Tibial nerve (tissue), 4 donors: ENCODE results near the gene RB1.

Source experiments
- EP300 ChIP-seq, 2 donors: sonication (generic); formaldehyde crosslinking; IDR thresholded peaks; one replicate each; pipeline ENCODE4 v1.6.1; 2017; ENCODE audit warnings: antibody characterized with exemption in 2 of 2, mild to moderate bottlenecking in 1 of 2
- POLR2A ChIP-seq, 2 donors: fragments of 450-650 bp; IDR thresholded peaks; one replicate each; pipeline ENCODE4 v1.6.1; 2017; ENCODE audit warnings: antibody characterized with exemption in 2 of 2, mild to moderate bottlenecking in 2 of 2, moderate library complexity in 2 of 2
- TF ChIP-seq, protein P1 (sequence below), 5 experiments: fragments of 200-600 bp in 3 of 5; fragments of 450-650 bp in 2 of 5; sonication (generic) in 3 of 5; IDR thresholded peaks; one replicate each; pipeline ENCODE4 v1.5.1; 2016 to 2019; ENCODE audit warnings: antibody characterized with exemption in 5 of 5, mild to moderate bottlenecking in 3 of 5, moderate library complexity in 2 of 5

DNA sequence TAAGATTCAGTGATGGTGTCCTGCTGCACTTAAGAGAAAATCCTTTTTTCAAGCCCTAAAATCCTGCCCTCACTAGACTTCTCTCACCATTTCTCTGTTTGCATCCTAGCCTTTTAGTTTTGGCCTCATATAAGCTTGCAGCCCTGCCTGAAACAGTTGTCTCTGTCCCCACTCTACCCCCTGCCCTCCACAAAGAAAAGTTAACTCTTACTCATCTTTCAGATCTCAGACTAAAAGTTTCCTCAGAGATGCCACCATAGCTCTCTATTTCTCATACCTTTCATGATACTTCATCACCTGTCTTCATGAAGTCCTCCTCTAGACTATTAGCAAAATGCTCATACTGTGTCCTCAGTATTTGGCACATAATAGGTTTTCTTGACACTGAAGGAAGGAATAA lies 37.4 kb upstream of the RB1 start:
- no peak for TF ChIP-seq EP300 (IDR thresholded peaks at IDR 0.05)
- no peak for TF ChIP-seq POLR2A (IDR thresholded peaks at IDR 0.05)
- TF ChIP-seq, protein P1, sequence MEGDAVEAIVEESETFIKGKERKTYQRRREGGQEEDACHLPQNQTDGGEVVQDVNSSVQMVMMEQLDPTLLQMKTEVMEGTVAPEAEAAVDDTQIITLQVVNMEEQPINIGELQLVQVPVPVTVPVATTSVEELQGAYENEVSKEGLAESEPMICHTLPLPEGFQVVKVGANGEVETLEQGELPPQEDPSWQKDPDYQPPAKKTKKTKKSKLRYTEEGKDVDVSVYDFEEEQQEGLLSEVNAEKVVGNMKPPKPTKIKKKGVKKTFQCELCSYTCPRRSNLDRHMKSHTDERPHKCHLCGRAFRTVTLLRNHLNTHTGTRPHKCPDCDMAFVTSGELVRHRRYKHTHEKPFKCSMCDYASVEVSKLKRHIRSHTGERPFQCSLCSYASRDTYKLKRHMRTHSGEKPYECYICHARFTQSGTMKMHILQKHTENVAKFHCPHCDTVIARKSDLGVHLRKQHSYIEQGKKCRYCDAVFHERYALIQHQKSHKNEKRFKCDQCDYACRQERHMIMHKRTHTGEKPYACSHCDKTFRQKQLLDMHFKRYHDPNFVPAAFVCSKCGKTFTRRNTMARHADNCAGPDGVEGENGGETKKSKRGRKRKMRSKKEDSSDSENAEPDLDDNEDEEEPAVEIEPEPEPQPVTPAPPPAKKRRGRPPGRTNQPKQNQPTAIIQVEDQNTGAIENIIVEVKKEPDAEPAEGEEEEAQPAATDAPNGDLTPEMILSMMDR (IDR thresholded peaks at IDR 0.05) = no peak
